ENCODE measurements around the gene AOC1. TPM values are rescaled to one million over a fixed set of nuclear protein-coding genes. Genes with fewer than 3 reads are reported as not detected.

AOC1 gene
- polyA plus RNA-seq, 1 donor from 2014 or later = not detected

DNA sequence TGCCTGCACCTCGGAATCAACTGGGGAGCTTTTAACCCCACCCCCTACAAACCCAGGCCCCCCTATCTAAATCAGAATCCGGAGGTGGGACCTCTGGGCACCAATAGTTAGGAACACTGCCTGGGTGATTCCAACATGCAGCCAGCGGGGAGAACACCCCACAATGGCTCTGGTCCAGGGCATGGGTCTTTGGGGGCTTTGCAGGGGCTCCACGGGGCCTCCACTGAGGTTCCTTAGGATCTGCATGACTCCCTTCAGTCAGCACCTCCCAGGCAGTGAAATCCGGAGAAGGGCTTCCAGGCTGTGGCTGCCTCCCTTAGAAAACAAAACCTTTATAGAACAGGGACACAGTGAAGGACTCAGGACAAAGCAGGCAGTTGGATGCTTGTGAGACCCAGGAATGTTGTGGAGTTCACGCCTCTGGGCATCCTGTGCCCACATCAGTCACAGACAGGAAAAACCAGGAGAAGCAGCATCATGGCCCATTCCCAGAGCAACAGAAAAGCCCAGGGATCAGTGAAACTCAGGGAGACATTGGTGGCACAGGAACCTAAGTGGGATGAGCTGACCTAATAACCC is 16.5 kb upstream of the AOC1 start (continued):
- TF ChIP-seq, protein P1, sequence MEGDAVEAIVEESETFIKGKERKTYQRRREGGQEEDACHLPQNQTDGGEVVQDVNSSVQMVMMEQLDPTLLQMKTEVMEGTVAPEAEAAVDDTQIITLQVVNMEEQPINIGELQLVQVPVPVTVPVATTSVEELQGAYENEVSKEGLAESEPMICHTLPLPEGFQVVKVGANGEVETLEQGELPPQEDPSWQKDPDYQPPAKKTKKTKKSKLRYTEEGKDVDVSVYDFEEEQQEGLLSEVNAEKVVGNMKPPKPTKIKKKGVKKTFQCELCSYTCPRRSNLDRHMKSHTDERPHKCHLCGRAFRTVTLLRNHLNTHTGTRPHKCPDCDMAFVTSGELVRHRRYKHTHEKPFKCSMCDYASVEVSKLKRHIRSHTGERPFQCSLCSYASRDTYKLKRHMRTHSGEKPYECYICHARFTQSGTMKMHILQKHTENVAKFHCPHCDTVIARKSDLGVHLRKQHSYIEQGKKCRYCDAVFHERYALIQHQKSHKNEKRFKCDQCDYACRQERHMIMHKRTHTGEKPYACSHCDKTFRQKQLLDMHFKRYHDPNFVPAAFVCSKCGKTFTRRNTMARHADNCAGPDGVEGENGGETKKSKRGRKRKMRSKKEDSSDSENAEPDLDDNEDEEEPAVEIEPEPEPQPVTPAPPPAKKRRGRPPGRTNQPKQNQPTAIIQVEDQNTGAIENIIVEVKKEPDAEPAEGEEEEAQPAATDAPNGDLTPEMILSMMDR (IDR thresholded peaks at IDR 0.05; ENCODE audit: poor library complexity, severe bottlenecking) = no peak
- TF ChIP-seq RAD21 (conservative IDR thresholded peaks at IDR 0.05) = no peak

DNA sequence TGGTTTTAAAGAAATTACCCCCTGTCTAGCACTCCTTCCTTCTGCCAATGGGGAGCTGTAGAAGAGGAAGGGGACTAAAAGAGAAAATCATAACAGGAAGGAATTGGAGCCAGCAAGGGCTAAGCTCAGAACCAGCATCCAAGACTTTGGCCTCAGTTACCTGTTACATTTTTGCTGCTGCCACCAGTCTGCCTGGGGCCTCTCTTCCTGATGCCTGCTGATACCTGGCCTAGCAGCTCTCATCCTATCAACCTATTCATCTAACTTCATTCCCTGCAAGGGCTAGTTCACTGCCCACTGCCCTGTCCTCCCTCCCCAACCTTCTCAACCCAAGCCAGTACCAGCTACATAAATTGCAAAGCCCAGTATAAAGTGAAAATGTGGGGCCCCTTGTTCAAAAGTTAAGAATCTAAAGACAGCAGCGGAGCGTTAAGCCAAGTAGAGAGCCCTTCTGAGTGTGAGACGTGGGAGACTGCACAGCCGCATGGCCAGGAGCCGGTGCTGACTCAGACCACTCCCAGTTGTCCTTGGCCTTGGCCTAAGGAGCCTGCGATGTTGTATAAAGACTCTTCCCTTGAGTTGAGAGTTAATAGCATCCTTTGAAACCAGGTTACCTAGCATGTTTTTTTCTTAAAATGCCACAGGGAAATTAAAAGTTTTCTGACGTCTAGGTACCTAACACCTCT is 13.2 kb upstream of the AOC1 start:
- Histone ChIP-seq H3K9ac (ENCODE audit: low read length) (no peak overlapping the region), H3K9me3 (ENCODE audit: low read length) (no peaks in the 10 kb centered on the region), H3F3A (ENCODE audit: insufficient read depth, low read length, poor library complexity, severe bottlenecking) (no peaks in the 10 kb centered on the region), H3K27ac (ENCODE audit: low read length) (no peak overlapping the region), H3K9me2 (ENCODE audit: insufficient read depth, low read length) (no peaks in the 10 kb centered on the region), H3K79me2 (replicated peaks; ENCODE audit: insufficient read depth, low read length) (no peaks in the 10 kb centered on the region), H4K20me1 (ENCODE audit: insufficient read depth) (no peaks in the 10 kb centered on the region), H2AFZ (ENCODE audit: low read depth, low read length) (no peak overlapping the region), H3K27me3 (ENCODE audit: insufficient read depth, low read depth, low read length) (no peaks in the 10 kb centered on the region), H3K4me3 (ENCODE audit: low read length) (no peak overlapping the region), H3K36me3 (ENCODE audit: insufficient read depth, low read length) (no peaks in the 10 kb centered on the region), H3K4me2 (ENCODE audit: low read length) (no peak overlapping the region)
- TF ChIP-seq RAD21 (conservative IDR thresholded peaks at IDR 0.05) = no peak
- TF ChIP-seq SMC3 (conservative IDR thresholded peaks at IDR 0.05; ENCODE audit: poor library complexity) = no peak
- TF ChIP-seq MXI1 (conservative IDR thresholded peaks at IDR 0.05; ENCODE audit: poor library complexity, severe bottlenecking) = no peak
- TF ChIP-seq, protein P1 (IDR thresholded peaks at IDR 0.05; ENCODE audit: poor library complexity, severe bottlenecking) = no peak
- TF ChIP-seq POLR2AphosphoS5 (IDR thresholded peaks at IDR 0.05) = no peak
- TF ChIP-seq, protein P2, sequence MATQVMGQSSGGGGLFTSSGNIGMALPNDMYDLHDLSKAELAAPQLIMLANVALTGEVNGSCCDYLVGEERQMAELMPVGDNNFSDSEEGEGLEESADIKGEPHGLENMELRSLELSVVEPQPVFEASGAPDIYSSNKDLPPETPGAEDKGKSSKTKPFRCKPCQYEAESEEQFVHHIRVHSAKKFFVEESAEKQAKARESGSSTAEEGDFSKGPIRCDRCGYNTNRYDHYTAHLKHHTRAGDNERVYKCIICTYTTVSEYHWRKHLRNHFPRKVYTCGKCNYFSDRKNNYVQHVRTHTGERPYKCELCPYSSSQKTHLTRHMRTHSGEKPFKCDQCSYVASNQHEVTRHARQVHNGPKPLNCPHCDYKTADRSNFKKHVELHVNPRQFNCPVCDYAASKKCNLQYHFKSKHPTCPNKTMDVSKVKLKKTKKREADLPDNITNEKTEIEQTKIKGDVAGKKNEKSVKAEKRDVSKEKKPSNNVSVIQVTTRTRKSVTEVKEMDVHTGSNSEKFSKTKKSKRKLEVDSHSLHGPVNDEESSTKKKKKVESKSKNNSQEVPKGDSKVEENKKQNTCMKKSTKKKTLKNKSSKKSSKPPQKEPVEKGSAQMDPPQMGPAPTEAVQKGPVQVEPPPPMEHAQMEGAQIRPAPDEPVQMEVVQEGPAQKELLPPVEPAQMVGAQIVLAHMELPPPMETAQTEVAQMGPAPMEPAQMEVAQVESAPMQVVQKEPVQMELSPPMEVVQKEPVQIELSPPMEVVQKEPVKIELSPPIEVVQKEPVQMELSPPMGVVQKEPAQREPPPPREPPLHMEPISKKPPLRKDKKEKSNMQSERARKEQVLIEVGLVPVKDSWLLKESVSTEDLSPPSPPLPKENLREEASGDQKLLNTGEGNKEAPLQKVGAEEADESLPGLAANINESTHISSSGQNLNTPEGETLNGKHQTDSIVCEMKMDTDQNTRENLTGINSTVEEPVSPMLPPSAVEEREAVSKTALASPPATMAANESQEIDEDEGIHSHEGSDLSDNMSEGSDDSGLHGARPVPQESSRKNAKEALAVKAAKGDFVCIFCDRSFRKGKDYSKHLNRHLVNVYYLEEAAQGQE (IDR thresholded peaks at IDR 0.05; ENCODE audit: borderline replicate concordance) = no peak
- no peak for TF ChIP-seq EP300 (conservative IDR thresholded peaks at IDR 0.05; ENCODE audit: poor library complexity, severe bottlenecking)
- no peak for TF ChIP-seq TAF1 (IDR thresholded peaks at IDR 0.05; ENCODE audit: low read depth)
- no peak for TF ChIP-seq EZH2 (IDR thresholded peaks at IDR 0.05; ENCODE audit: borderline replicate concordance, insufficient read depth, low read length, poor library complexity, severe bottlenecking)
